NCI-H510A (cell line): ENCODE measurements around the gene LIMS2.

ENCODE experiments used
- DNase-seq: peaks from one replicate; lab custom pipeline; 2025; lab: John Stamatoyannopoulos, UW

LIMS2 gene

GRCh38 chr2:127599211-127599610, 76.1 kb downstream of the LIMS2 start:
- no peak for DNase-seq

- DNase-seq, result no peak
Observed at GRCh38 chr2:127598711-127599110, 76.6 kb downstream of the LIMS2 start.

- no peak for DNase-seq
Observed at GRCh38 chr2:127597984-127598380, 77.3 kb downstream of the LIMS2 start.

- DNase-seq, result no peak
Observed at GRCh38 chr2:127597046-127597983, 78.0 kb downstream of the LIMS2 start.

GRCh38 chr2:127596311-127597045, 78.9 kb downstream of the LIMS2 start:
- DNase-seq, result no peak

GRCh38 chr2:127594116-127594591, 81.2 kb downstream of the LIMS2 start:
- no peak for DNase-seq

GRCh38 chr2:127593228-127594115, 81.9 kb downstream of the LIMS2 start:
- no peak for DNase-seq

GRCh38 chr2:127592761-127593227, 82.5 kb downstream of the LIMS2 start:
- no peak for DNase-seq

- DNase-seq, result peak; percentile 12
Observed at GRCh38 chr2:127591221-127591923, 84.0 kb downstream of the LIMS2 start.

- DNase-seq, result no peak
Observed at GRCh38 chr2:127590386-127591190, 84.7 kb downstream of the LIMS2 start.

- no peak for DNase-seq
Observed at GRCh38 chr2:127589841-127590240, 85.5 kb downstream of the LIMS2 start.

- DNase-seq, result no peak
Observed at GRCh38 chr2:127589358-127589757, 86.0 kb downstream of the LIMS2 start.
